HUDEP-2 (cell line): ENCODE measurements around the gene NCOR1.
A peak's percentile ranks its signal among the peaks of the same experiment; 100 is the strongest.
"Not testable (repeated sequence)": the region's sequence is repeated elsewhere in the genome, so short reads cannot be mapped to it uniquely, and the experiment has no call there.

Experiments
- DNase-seq, 76 experiments: peaks; one replicate each; lab custom pipeline; 2025; ENCODE audit not compliant: unreplicated experiment in 76 of 76; lab: John Stamatoyannopoulos, UW

NCOR1 gene

DNA sequence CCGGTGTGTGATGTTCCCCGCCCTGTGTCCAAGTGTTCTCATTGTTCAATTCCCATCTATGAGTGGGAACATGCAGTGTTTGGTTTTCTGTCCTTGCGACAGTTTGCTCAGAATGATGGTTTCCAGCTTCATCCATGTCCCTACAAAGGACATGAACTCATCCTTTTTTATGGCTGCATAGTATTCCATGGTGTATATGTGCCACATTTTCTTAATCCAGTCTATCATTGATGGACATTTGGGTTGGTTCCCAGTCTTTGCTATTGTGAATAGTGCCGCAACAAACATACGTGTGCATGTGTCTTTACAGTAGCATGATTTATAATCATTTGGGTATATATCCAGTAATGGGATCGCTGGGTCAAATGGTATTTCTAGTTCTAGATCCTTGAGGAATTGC lies 63.0 kb downstream of the NCOR1 start:
- DNase-seq: not testable (repeated sequence)

DNA sequence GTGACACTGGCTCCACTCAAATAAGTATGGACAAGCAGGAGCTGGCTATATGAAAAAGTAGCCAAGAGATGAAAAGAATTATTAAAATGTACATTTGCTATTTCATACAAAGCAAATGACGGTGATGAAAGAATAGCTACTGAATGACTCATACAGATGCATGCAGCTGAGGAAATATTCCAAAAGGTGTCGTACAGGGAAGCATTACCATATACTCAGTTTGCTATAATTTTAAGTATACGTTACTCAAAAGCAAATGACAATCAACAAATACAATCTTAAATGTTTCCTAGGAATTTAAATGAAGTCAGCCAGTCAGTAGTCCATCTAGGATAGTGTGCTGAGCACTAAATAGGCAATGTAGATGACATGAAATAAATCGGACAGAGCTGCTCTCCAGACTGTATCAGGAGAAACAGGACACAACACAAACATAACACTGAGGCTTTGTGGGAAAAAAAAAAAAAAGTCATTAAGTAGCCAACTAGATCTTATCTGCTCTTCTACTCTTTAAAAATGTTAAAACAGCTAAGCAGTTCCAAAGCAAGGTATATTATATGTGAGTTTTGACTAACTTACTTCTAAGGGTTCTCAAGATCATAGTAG lies 65.0 kb downstream of the NCOR1 start:
- DNase-seq: no peak

DNA sequence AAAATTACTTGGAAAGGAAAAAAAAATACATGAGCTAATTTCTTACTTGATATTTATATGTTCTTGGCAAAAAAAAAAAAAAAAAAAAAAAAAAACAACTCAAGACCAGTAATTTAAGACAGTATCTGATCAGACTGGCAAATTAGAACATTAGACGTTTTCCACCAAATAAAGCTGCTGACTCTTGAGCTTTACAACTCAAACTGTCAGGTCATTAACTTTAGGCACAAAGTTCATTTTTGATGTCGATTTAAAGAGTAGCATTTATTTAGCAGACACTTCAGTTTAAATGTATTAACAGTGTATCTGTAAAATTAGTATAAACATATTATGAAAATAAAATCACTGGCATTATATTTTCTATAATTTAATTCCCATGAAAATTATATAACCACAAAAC lies 66.7 kb downstream of the NCOR1 start:
- DNase-seq: no peak

DNA sequence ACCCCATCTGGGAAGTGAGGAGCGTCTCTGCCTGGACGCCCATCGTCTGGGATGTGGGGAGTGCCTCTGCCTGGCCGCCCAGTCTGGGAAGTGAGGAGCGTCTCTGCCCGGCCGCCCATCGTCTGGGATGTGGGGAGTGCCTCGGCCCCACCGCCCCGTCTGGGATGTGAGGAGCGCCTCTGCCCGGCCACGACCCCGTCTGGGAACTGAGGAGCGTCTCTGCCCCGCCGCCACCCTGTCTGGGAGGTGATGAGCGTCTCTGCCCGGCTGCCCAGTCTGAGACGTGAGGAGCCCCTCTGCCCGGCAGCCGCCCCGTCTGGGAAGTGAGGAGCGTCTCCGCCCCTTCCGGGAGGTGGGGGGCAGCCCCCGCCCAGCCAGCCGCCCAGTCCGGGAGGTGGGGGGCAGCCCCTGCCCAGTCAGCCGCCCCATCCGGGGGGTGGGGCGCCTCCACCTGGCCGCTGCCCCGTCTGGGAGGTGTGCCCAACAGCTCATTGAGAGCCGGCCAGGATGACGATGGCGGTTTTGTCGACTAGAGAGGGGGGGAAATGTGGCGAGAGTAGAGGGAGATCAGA lies 69.9 kb downstream of the NCOR1 start:
- DNase-seq: not testable (repeated sequence)

DNA sequence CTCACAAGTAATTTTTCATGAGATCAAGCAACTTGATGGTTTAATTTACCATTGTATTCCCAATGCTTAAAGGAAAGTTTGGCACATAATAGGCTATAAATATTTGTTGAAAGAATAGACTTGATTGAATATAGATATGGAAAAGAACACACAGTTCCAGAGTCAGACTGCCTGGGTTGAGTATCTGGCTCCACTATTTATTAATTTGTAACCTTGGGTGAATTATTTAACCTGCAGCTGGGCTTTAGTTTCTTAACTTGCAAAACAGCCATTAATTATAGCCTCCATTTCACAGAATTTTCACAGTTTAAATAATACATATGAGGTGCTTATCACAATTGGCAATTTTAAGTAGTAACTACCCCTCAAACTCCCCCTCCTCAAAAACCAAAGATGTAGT lies 73.6 kb downstream of the NCOR1 start:
- DNase-seq: no peak

DNA sequence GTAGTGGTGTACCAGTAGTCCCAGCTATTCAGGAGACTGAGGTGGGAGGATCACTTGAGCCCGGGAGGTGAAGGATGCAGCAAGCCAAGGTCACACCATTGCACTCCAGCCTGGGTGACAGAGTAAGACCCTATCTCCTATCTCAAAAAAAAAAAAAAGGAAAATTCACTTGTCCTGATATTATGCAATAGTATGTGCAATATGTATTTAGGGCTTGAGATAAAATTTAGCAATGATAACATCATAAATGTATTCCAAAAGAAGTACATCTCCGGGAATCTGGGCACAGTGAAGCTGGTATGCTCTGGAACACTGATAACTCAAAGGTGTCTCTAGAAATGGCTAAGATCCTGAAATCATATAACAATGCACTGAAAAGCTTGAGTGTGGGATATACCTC lies 74.5 kb downstream of the NCOR1 start:
- no peak for DNase-seq

DNA sequence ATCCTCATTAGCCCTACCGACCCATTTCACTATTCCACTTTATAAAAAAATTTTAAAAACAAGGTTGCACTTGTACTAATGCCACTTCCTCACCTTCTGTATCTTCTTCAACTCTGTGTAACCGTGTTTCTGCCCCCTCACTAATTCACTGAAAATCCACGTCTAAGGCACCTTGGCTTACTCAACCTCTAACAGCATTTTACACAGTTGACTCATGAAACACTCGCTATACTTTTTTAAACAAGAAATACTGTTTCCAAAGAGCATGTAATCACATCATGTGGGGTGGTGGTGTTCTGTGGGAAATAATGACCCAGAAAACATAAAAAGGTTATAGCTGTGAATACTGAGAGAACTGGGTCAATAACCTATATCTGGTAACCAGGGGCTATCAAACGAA lies 79.9 kb downstream of the NCOR1 start:
- DNase-seq: no peak

DNA sequence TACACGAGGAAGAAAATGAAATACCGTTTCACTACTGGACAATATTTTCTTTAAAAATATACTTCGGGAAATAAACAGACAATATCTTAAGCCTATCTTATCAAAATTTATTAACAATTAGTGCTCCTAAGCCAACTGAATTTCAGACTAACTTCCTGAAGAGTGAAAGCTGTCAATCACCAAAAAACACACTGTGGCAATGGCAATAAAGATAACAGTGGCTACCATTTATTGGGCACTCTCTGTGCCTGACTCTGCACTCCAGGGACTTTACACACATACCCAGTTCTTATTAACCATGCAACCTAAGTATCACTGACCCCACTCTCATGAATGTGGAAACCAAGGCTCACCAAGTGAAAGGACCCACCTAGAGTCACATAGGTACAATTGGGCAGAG lies 83.7 kb downstream of the NCOR1 start:
- no peak for DNase-seq

DNA sequence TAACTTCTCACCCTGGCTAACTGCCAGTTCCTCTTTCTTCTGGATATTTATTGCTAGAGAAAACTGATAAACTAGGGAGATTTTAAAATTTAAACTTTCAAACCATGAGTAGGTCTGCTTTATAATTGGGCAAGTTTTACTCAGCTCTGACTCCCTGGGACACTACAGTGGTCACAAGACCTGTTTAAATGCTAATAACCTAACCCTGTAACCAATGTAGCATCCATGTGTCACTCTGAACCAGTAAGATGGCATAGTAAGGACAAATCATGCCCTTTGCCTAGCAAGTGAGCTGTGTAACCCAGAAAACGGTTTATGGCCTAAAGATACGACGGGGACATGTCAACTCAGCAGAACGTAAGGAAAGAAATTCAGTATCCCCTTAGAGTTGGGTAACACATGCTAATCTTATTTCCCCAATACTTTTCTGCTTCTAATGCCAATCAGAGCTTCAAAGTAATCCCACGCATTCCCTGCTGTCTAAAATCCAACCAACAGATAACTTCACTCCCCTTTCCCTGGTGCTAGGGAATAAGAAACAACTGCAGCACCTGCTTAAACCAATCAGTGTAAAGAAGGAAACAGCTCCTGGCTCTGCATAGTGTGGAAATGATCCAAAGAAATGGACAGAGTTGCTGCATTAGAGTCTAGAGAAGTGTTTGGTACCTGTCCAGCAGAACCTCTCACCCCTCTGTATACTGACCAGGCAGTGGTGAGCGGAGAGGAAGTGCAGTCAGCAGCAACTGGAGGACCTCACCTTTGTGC lies 85.7 kb downstream of the NCOR1 start:
- DNase-seq: no peak

DNA sequence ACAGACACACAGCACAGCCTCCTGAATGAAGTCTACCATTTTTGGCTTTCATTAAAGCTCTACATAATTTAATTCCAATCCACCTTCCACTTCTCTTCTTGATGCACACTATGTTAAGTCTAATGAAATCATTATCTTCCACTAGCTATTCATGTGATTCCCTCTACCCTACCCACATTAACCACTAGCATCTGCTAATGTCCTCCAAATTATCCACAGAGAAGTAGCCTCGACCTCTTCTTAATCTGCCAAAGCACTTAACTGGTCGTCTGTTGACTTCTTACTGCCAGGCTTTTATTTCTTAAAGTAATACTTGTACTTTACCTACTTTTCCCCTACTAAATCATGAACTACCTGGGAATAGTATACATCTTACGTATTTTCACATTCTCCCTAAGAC lies 91.8 kb downstream of the NCOR1 start:
- no peak for DNase-seq

DNA sequence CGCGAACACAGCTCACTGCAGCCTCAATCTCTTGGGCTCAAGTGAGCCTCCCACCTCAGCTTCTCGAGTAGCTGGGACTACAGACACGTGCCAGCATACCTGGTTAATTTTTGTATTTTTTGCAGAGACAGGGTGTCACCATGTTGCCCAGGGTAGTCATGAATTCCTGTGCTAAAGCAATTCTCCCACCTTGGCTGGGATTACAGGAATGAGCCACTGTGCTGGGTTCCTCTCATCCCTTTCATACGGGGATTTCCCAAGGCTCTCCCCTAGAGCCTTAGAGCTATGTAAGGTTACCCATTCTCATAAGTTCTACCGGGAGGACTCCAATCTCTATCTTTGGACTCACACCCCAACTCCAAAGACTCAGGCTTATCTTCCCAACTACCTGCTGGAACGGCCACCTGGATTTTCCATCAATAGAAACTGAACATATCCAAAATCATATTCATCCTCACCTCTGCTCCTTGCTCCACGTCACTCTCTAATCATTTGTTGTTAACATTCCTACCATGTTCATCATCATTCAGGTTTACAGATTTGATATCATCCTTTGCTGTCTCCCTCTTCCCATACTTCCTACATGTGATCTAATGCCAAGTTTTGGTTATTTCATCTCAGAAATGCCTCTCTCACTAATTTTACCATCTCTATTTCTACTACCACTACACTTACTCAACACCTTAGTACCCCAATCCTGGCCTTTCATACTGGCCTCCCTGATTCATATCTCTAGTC lies 92.5 kb downstream of the NCOR1 start:
- DNase-seq: no peak

DNA sequence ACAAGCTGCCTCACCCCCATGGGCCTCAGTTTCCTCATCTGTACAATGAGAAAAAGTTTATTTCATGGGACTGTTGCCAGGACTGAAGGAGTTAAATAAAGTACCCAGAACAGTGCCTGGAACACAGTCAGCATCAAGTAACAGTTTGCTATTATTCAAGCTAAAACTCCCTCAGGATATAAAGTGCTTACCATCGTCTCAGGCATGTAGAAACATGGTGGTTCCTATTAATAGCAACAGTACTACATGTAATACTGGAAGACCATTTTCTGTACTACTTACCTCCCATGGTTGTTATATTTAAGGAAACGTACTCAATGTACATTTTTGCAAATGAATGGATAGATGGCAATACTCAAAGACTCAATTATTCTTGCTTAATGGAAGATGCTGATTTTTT lies 93.4 kb downstream of the NCOR1 start:
- no peak for DNase-seq

DNA sequence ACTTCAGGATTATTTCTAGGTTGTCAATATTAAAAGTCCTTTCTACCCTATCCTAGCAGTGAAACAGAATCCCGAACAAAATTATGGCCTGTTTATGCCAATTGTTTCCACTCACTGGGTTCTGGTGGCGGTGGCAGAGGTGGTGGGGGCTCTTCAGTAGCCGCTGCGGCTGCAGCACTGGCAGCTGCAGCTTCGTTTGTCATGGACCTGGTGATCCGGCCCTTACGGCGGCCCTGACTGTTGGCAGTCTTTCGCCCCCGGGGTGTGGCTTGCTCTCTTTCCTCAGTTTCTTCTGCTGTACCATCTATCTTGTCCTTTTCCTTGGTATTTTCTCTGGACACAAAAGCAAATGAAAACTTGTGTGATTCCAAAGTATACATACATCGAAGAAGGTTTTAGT lies 94.4 kb downstream of the NCOR1 start:
- no peak for DNase-seq

DNA sequence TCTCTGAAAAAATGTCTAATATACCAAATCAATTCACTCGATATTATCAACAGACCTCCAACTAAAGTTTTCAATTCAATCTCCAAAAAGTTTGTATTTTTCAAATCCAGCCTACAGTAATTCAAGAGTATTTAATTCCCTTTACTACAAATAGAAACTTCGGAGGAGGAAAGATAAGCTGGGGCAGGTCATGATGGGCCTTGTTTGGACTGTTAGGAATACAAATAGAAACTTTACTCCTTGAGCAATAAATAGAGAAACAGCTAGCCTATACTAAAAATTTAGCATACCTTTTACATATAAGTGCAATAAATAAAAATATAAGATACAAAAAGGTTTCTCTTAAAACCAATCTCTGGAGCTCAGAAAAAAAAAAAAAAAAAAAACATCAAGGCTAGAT lies 98.2 kb downstream of the NCOR1 start:
- no peak for DNase-seq

DNA sequence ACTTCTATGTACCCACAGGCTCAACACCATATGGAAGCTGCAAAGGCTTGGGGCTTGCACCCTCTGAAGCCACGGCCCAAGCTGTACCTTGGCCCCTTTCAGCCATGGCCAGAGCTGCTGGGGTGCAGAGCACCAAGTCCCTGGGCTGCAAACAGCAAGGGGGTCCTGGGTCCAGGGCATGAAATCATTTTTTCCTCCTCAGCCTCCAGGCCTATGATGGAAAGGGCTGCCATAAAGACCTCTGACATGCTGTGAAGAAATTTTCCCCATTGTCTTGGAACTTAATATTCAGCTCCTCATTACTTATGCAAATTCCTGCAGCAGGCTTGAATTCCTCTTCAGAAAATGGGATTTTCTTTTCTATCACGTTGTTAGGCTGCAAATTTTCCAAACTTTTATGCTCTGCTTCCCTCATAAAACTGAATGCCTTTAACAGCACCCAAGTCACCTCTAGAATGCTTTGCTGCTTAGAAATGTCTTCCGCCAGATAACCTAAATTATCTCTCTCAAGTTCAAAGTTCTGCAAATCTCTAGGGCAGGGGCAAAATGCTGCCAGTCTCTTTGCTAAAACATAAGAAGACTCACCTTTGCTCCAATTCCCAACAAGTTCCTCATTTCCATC lies 100.1 kb downstream of the NCOR1 start:
- not testable (repeated sequence) for DNase-seq

DNA sequence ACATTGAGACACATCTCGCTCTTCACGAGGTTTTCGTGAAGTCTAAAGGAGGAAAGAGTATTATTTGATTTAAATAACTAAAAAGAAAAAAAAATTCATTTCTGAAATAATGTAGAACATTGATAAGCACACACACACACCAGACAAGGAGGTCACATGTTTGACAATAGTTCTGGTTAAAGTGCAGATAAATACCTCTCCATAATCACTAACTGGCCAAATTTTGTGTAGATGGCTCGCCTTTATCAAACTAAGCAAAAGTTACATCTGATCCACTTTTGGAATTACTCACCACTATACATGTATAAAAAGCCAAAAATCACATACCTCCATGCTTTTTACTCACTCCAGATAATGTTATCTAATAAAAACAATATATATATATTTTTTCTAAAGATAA lies 106.5 kb downstream of the NCOR1 start:
- DNase-seq: peak in 8 of 76 experiments; percentile 2 to 40 (median 14)

DNA sequence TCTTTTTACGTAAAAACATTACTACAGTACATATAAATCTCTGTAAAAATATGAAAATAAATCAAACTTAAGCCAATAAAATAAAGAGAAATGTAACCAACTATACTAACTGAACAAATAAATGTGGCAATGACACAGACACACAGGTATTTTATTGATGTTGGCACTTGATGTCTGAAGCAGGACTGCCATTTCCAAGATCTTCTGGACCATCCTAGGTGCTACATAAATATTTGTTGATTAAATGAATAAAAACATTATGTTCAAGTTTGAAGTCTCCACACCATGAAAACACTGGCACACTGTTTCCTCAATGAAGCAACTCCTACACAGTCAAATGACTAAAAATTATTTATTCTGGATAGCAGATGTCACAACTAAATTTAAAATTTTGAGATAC lies 106.9 kb downstream of the NCOR1 start:
- no peak for DNase-seq

DNA sequence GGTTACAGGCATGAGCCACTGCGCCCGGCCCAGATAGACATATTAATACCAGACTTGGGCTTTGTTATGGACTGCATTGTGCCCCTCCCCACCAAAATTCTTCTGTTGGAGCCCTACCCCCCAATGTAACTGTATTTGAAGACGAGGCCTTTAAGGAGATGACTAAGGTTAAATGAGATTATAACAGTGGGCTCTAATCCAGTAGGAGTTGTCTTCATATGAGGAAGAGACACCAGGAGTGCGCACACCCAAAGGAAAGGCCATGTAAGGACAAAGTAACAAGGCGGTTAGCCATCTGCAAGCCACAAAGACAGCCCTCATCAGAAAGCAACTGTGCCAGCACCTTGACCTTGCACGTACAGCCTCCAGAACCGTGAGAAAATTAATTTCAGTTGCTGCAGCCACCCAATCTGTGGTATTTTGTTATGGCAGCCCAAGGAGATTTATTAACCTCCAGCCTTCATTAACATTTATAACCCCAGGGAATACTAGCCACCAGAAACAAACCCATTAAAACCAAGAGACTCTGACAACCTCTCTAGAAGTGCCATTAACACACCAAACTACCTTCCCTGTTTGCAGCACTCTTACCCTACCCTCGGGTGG lies 108.1 kb downstream of the NCOR1 start:
- peak in 1 of 76 experiments; percentile 9 for DNase-seq

DNA sequence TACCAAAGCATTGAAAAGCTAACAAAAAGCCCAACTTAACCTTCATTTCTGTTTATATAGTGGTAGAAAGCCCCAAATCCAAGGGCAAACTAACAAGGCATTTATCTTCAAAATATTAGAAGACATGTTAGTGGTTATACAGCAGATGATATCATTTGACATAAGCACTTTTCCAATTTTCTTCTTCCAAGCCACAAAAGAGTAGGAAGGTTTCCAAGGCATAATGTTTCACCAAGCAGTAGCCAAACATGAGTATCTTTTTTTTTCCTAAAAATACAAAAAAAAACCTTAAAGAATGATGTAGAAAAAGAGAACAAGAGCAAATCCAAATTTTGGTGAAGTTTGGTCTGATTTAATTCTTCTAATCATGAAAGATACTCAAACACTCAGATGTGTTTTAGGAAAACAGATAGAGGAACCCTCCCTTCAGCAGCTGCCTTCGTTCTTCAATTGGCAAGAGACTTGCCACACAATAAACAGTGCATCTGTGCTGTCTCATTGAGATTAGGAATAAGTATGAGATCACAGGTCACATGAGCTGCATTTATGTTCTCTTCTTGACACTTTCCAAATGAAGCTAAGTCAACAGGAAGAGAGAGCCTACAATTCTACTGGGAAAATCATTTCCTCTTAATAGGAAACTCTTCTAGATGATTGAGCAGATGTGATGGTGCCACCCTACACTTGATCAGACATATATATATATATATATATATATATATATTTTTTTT lies 109.0 kb downstream of the NCOR1 start:
- DNase-seq: peak in 41 of 76 experiments; percentile 11 to 71 (median 39)

DNA sequence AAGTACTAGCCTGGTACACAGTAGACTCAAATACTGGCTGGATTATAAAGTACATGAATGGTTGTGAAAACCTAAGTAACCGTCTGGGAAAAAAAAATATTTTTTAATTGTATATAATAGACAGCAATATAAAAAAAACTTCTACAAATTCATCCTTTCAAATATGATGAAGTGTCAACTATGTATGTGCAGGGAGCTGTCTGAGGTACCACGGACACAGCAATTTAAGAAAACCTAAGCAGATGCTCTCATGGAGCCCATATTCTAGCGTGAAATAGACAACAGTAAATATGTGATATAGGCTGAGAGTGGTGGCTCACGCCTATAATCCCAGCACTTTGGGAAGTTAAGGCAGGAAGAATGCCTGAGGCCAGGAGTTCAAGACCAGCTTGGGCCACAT lies 111.1 kb downstream of the NCOR1 start:
- DNase-seq: no peak
